A549 treated with CORT108297 at 1 μM for 4 hours (cell line): ENCODE results near the gene SCAF8. TPM values are rescaled to one million over a fixed set of nuclear protein-coding genes. Genes with fewer than 3 reads are reported as not detected.

Experiments
- total RNA-seq: library from RNA; stranded (reverse); fragments of 200-300 nt; extraction: Qiagen RNA extraction; gene quantifications from 5 replicates; pipeline ENCODE4 v1.2.3, GENCODE V29; 2022

The SCAF8 gene, protein sequence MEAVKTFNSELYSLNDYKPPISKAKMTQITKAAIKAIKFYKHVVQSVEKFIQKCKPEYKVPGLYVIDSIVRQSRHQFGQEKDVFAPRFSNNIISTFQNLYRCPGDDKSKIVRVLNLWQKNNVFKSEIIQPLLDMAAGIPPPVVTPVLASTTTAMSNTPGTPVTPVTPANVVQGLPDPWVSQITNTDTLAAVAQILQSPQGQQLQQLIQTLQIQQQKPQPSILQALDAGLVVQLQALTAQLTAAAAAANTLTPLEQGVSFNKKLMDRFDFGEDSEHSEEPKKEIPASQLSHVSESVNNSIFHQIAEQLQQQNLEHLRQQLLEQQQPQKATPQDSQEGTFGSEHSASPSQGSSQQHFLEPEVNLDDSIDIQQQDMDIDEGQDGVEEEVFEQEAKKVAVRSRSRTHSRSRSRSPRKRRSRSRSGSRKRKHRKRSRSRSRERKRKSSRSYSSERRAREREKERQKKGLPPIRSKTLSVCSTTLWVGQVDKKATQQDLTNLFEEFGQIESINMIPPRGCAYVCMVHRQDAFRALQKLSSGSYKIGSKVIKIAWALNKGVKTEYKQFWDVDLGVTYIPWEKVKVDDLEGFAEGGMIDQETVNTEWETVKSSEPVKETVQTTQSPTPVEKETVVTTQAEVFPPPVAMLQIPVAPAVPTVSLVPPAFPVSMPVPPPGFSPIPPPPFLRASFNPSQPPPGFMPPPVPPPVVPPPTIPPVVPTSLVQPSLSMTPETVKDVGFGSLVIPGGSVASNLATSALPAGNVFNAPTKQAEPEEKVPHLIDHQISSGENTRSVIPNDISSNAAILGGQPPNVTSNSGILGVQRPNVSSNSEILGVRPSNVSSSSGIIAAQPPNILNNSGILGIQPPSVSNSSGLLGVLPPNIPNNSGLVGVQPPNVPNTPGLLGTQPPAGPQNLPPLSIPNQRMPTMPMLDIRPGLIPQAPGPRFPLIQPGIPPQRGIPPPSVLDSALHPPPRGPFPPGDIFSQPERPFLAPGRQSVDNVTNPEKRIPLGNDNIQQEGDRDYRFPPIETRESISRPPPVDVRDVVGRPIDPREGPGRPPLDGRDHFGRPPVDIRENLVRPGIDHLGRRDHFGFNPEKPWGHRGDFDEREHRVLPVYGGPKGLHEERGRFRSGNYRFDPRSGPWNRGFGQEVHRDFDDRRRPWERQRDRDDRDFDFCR (N-terminal part only)
- total RNA-seq: 16.2 to 20.2 TPM (median 16.8 TPM) in 5 replicates

DNA sequence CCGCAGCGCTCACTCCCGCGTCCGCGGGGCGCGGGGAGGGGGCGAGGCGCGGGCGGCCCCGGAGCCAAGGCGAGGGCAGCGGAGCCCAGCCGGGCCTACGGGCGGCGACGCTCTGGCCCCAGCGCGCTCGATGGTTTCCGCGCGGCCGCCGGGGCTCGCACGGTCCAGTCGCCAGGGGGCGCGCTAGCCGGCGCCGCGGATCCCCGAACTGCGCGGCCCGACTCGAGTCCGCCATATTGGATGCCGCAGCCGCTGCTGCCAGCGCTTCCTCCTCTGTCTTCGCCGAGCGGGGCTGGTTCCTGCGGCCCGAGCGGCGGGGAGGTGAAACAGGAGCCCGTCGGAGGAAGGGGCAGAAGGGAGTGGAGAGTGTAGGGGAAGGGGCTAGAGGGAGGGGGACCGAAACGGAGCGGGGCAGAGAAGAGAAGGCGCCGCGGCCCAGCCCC, at the start of gene SCAF8:
SCAF8 (plus strand) TSS at position 234 of the 443 bp plus-strand sequence. CDS start 485 bp downstream, outside the sequence.

Other genes starting within 250 kb of the SCAF8 start
- gene CNKSR3, start 222.7 kb upstream of the SCAF8 start, total RNA-seq: 4.9 to 5.6 TPM (median 5.1 TPM) in 5 replicates